Measurements from ENCODE around the gene ESF1. TPM values are rescaled to one million over a fixed set of nuclear protein-coding genes. Genes with fewer than 3 reads are reported as not detected.

The ESF1 gene
- total and polyA plus RNA-seq, 10 of the 15 experiments (the other 5 are each of a cell fraction or from before 2014, with no cell fraction given), result 9.2 to 36.2 (median 18.4) TPM

DNA sequence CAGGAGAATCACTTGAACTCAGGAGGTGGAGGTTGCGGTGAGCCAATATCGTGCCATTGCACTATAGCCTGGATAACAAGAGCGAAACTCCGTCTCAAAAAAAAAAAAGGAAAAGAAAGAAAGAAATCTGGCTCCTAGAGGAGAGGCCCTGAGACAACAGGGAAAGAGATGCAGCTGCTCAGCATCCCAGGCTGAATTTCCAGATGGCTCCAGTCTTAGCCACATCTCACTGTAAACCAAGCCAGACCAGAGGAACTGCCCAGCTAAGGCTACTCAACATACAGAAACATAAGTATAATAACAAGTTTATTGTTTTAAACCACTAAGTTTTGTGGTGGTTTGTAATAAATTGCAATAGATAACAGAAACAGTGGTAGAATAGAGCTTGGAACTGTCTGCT, 107.5 kb downstream of the ESF1 start:
- intact Hi-C loops (cut with micrococcal nuclease; ENCODE audit: unreplicated experiment) (no loop called here), in situ Hi-C loops (cut with MboI) (no loop called here)
- ChIA-PET CTCF (interaction anchor here (0.6 to 2.3 kb wide), 3 partner anchors 11 to 518 kb away, joined by 4 to 10 read pairs (median 5); no protein-coding TSS in a partner anchor), POLR2A (interaction anchor here (0.6 kb wide), 1 partner anchor 48 kb away, joined by 4 read pairs; no protein-coding TSS in a partner anchor), RAD21 (ENCODE audit: unreplicated experiment) (no interaction called here), SMC1A (ENCODE audit: uncharacterized antibody, unreplicated experiment) (no interaction called here)
- DNase-seq (ENCODE audit: low read depth, low spot score), result no peak
- no peaks in the 10 kb centered on the region for H3K79me2 ChIP-seq (ENCODE audit: control insufficient read depth, insufficient read depth, low read length)
- H3K4me3 ChIP-seq, result no peak overlapping the region
- H4K20me1 ChIP-seq (ENCODE audit: control insufficient read depth, insufficient read depth), result no peaks in the 10 kb centered on the region
- BruUV-seq (replicated peaks), result no TSS peak
- TF ChIP-seq SUPT20H (IDR thresholded peaks at IDR 0.05; ENCODE audit: borderline replicate concordance, control insufficient read depth, low read depth, low read length) (no peak), ZBED1 (IDR thresholded peaks at IDR 0.05; ENCODE audit: borderline replicate concordance) (no peak)
- no peak overlapping the region for H3K9ac ChIP-seq (ENCODE audit: control insufficient read depth, insufficient read depth, low read length)
- H3K36me3 ChIP-seq (ENCODE audit: control insufficient read depth in 2 of 2, insufficient read depth in 2 of 2, low read length in 1 of 2), result no peaks in the 10 kb centered on the region
- H3K27me3 ChIP-seq (replicated peaks in 1 of 2; ENCODE audit: control insufficient read depth in 2 of 2, insufficient read depth in 2 of 2, low read length in 1 of 2), result no peaks in the 10 kb centered on the region
- H3K4me2 ChIP-seq (ENCODE audit: control insufficient read depth, insufficient read depth), result no peak overlapping the region
- H2AFZ ChIP-seq (ENCODE audit: control insufficient read depth, low read depth, low read length), result no peak overlapping the region
- H3K4me1 ChIP-seq (ENCODE audit: control insufficient read depth, insufficient read depth, low read length), result no peaks in the 10 kb centered on the region
- no peaks in the 10 kb centered on the region; the same call in 2 of the 3 replicates for H3K9me3 ChIP-seq (replicated peaks; ENCODE audit: control insufficient read depth, insufficient read depth, low read length)
- H3K27ac ChIP-seq (ENCODE audit: control insufficient read depth, insufficient read depth), result no peak overlapping the region
- whole genome bisulfite sequencing (ENCODE audit: insufficient coverage, insufficient replicate concordance, low lambda C conversion rate, missing lambda C conversion rate), result 100% methylated on average over 2 of the region's 4 CpGs
- no peak for ATAC-seq
- no peak for FAIRE-seq

DNA sequence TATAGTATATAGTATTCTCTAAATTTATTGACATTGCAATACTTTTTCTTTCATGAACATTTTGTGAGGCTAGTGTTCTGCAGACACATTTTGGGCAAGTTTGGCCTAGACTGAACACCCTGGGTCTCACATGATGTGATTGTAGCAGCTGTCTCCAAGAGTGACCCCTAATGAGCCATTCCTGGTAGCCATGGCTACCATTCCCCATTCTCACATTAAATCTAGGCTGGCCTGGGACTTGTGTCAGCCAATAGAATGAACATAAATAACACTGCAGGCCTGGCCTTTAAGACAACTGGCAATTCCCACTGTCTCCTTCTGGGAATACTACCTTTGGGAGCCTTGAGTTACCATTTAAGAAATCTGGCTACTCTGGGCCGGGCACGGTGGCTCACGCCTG, 108.0 kb downstream of the ESF1 start:
- Histone ChIP-seq H3K9me3 (replicated peaks; ENCODE audit: control insufficient read depth, insufficient read depth, low read length) (no peaks in the 10 kb centered on the region; the same call in 2 of the 3 replicates), H3K27me3 (replicated peaks in 1 of 2; ENCODE audit: control insufficient read depth in 2 of 2, insufficient read depth in 2 of 2, low read length in 1 of 2) (no peaks in the 10 kb centered on the region), H3K36me3 (ENCODE audit: control insufficient read depth in 2 of 2, insufficient read depth in 2 of 2, low read length in 1 of 2) (no peaks in the 10 kb centered on the region), H3K4me3 (no peak overlapping the region), H2AFZ (ENCODE audit: control insufficient read depth, low read depth, low read length) (no peak overlapping the region), H3K27ac (ENCODE audit: control insufficient read depth, insufficient read depth) (no peak overlapping the region), H3K4me1 (ENCODE audit: control insufficient read depth, insufficient read depth, low read length) (no peaks in the 10 kb centered on the region), H3K4me2 (ENCODE audit: control insufficient read depth, insufficient read depth) (no peak overlapping the region), H3K9ac (ENCODE audit: control insufficient read depth, insufficient read depth, low read length) (no peak overlapping the region), H3K79me2 (ENCODE audit: control insufficient read depth, insufficient read depth, low read length) (no peaks in the 10 kb centered on the region), H4K20me1 (ENCODE audit: control insufficient read depth, insufficient read depth) (no peaks in the 10 kb centered on the region)
- in situ Hi-C loops (cut with MboI) (no loop called here), intact Hi-C loops (cut with micrococcal nuclease; ENCODE audit: unreplicated experiment) (no loop called here)
- FAIRE-seq (no peak), ATAC-seq (no peak), DNase-seq (ENCODE audit: low read depth, low spot score) (no peak)
- BruUV-seq (replicated peaks), result no TSS peak
- POLR2A ChIA-PET, result no interaction called here
- SMC1A ChIA-PET (ENCODE audit: uncharacterized antibody, unreplicated experiment), result no interaction called here
- CTCF ChIA-PET, result interaction anchor here (0.8 kb wide), 1 partner anchor 130 kb away, joined by 3 read pairs; no protein-coding TSS in a partner anchor
- RAD21 ChIA-PET (ENCODE audit: unreplicated experiment), result no interaction called here
- WGBS (ENCODE audit: insufficient coverage, insufficient replicate concordance, low lambda C conversion rate, missing lambda C conversion rate), result 100% methylated on average over 3 of the region's 3 CpGs
- TF ChIP-seq DPF2 (IDR thresholded peaks at IDR 0.05), result no peak
- no peak for TF ChIP-seq RCOR1 (conservative IDR thresholded peaks at IDR 0.05; ENCODE audit: low read depth, low read length)
- no peak for TF ChIP-seq ZZZ3 (IDR thresholded peaks at IDR 0.05; ENCODE audit: control insufficient read depth, insufficient read length, low read depth)
- TF ChIP-seq GATAD2B (conservative IDR thresholded peaks at IDR 0.05; ENCODE audit: low read depth), result no peak
- TF ChIP-seq, protein P1, sequence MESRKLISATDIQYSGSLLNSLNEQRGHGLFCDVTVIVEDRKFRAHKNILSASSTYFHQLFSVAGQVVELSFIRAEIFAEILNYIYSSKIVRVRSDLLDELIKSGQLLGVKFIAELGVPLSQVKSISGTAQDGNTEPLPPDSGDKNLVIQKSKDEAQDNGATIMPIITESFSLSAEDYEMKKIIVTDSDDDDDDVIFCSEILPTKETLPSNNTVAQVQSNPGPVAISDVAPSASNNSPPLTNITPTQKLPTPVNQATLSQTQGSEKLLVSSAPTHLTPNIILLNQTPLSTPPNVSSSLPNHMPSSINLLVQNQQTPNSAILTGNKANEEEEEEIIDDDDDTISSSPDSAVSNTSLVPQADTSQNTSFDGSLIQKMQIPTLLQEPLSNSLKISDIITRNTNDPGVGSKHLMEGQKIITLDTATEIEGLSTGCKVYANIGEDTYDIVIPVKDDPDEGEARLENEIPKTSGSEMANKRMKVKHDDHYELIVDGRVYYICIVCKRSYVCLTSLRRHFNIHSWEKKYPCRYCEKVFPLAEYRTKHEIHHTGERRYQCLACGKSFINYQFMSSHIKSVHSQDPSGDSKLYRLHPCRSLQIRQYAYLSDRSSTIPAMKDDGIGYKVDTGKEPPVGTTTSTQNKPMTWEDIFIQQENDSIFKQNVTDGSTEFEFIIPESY (IDR thresholded peaks at IDR 0.05), result no peak
- TF ChIP-seq KAT2A (conservative IDR thresholded peaks at IDR 0.05; ENCODE audit: control insufficient read depth, low read depth, low read length), result no peak
- TF ChIP-seq, protein P2, sequence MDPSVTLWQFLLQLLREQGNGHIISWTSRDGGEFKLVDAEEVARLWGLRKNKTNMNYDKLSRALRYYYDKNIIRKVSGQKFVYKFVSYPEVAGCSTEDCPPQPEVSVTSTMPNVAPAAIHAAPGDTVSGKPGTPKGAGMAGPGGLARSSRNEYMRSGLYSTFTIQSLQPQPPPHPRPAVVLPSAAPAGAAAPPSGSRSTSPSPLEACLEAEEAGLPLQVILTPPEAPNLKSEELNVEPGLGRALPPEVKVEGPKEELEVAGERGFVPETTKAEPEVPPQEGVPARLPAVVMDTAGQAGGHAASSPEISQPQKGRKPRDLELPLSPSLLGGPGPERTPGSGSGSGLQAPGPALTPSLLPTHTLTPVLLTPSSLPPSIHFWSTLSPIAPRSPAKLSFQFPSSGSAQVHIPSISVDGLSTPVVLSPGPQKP (IDR thresholded peaks at IDR 0.05; ENCODE audit: low read depth, low read length), result no peak

Measured in GM12878 (cell line).